ENCODE results near the gene LENG9. TPM values are rescaled to one million over a fixed set of nuclear protein-coding genes. Genes with fewer than 3 reads are reported as not detected.

LENG9 gene
- 11.2 and 15.1 TPM in 2 replicates for total RNA-seq

GRCh38 chr19:54463531-54464043 is at the start of gene LENG9:
Gene LENG9 (minus strand): TSS chr19:54463778. CDS start chr19:54463526, 252 bp downstream.

GRCh38 chr19:54502518-54503048 is 39.0 kb upstream of the LENG9 start, which contains the start of gene LAIR2:
Gene LAIR2 (plus strand): TSS chr19:54502831. CDS start chr19:54502919, 88 bp downstream.

GRCh38 chr19:54473071-54473891 is 9.7 kb upstream of the LENG9 start, which contains the start of gene CDC42EP5:
Gene CDC42EP5 (minus strand): TSS chr19:54473296. CDS start chr19:54465547, 7,749 bp downstream.

GRCh38 chr19:54448774-54449700 is 14.5 kb downstream of the LENG9 start, which contains the start of gene LENG8:
Gene LENG8 (plus strand): TSS chr19:54449199. CDS start chr19:54451345, 2,146 bp downstream.

GRCh38 chr19:54415208-54415900 is 48.2 kb downstream of the LENG9 start, which contains the start of gene TTYH1:
Gene TTYH1 (plus strand): TSS chr19:54415464. CDS start chr19:54415553, 89 bp downstream.

Other genes starting within 250 kb of the LENG9 start
- not detected in 2 replicates for gene LILRB3, start 240.8 kb downstream of the LENG9 start, total RNA-seq
- not detected in 2 replicates for gene LILRA6, start 221.0 kb downstream of the LENG9 start, total RNA-seq
- gene LILRB5, start 206.5 kb downstream of the LENG9 start, total RNA-seq, result under 0.01 TPM in 1 of 2 replicates, not detected in the other
- not detected in 2 replicates for gene LILRB2, start 182.7 kb downstream of the LENG9 start, total RNA-seq
- not detected in 2 replicates for gene LILRA5, start 150.6 kb downstream of the LENG9 start, total RNA-seq
- not detected in 2 replicates for gene LILRA4, start 124.6 kb downstream of the LENG9 start, total RNA-seq
- gene LAIR1, start 98.8 kb downstream of the LENG9 start, total RNA-seq, result not detected in 2 replicates
- gene TTYH1, start 48.3 kb downstream of the LENG9 start, total RNA-seq, result not detected in 2 replicates
- gene LENG8, start 14.6 kb downstream of the LENG9 start, total RNA-seq, result 47.0 and 83.2 TPM in 2 replicates
- gene CDC42EP5, start 9.5 kb upstream of the LENG9 start, total RNA-seq, result 28.1 and 51.9 TPM in 2 replicates
- not detected in 2 replicates for gene LAIR2, start 39.1 kb upstream of the LENG9 start, total RNA-seq
- gene LILRA2, start 110.0 kb upstream of the LENG9 start, total RNA-seq, result not detected in 2 replicates
- not detected in 2 replicates for gene LILRA1, start 129.9 kb upstream of the LENG9 start, total RNA-seq
- not detected in 2 replicates for gene LILRB1, start 166.7 kb upstream of the LENG9 start, total RNA-seq
- not detected in 2 replicates for gene LILRB4, start 199.2 kb upstream of the LENG9 start, total RNA-seq